Measurements from ENCODE around the gene PFDN4.

- TF ChIP-seq CTCF (IDR thresholded peaks at IDR 0.05) (no peak), POLR2A (IDR thresholded peaks at IDR 0.05) (no peak)
Observed at GRCh38 chr20:54184071-54184470, 23.8 kb upstream of the PFDN4 start.
